ENCODE measurements around the gene MAPK12. TPM values are rescaled to one million over a fixed set of nuclear protein-coding genes. Genes with fewer than 3 reads are reported as not detected.

MAPK12 gene
- total RNA-seq, 2 donors from 2014 or later = 8.9 to 10.4 TPM

GRCh38 chr22:50268655-50269113 lies 7.2 kb upstream of the MAPK12 start:
- H3K4me1 ChIP-seq (ENCODE audit: control insufficient read depth in 1 of 2, low read depth in 2 of 2) = peaks cover 32 to 47% of the 10 kb centered on the region in 2 donors
- no peaks in the 10 kb centered on the region for H3K27me3 ChIP-seq (replicated peaks; ENCODE audit: insufficient read depth)
- no peak for ATAC-seq (ENCODE audit: insufficient number of reproducible peaks, low FRiP score, low read depth)
- DNase-seq (ENCODE audit: low spot score) = no peak
- no peak overlapping the region for H3K4me3 ChIP-seq
- H3K9me3 ChIP-seq = no peaks in the 10 kb centered on the region
- no peak for TF ChIP-seq CTCF (IDR thresholded peaks at IDR 0.05)
- H3K36me3 ChIP-seq = no peaks in the 10 kb centered on the region
- no peak overlapping the region for H3K27ac ChIP-seq

GRCh38 chr22:50267591-50268390 lies 6.3 kb upstream of the MAPK12 start:
- Histone ChIP-seq H3K9me3 (no peaks in the 10 kb centered on the region), H3K27me3 (replicated peaks; ENCODE audit: insufficient read depth) (no peaks in the 10 kb centered on the region), H3K4me1 (ENCODE audit: control insufficient read depth in 1 of 2, low read depth in 2 of 2) (peaks cover 32 to 47% of the 10 kb centered on the region in 2 donors), H3K27ac (no peak overlapping the region), H3K4me3 (peak overlapping the region; percentile 65), H3K36me3 (no peaks in the 10 kb centered on the region)
- no peak for DNase-seq (ENCODE audit: low spot score)
- no peak for ATAC-seq (ENCODE audit: insufficient number of reproducible peaks, low FRiP score, low read depth)
- TF ChIP-seq CTCF (IDR thresholded peaks at IDR 0.05) = peak; percentile 28

GRCh38 chr22:50266994-50267393 lies 5.5 kb upstream of the MAPK12 start:
- Histone ChIP-seq H3K4me3 (peak overlapping the region; percentile 65), H3K27me3 (replicated peaks; ENCODE audit: insufficient read depth) (peaks cover 7% of the 10 kb centered on the region), H3K9me3 (no peaks in the 10 kb centered on the region), H3K4me1 (ENCODE audit: control insufficient read depth in 1 of 2, low read depth in 2 of 2) (peaks cover 34 to 47% of the 10 kb centered on the region in 2 donors), H3K36me3 (no peaks in the 10 kb centered on the region), H3K27ac (no peak overlapping the region)
- TF ChIP-seq CTCF (IDR thresholded peaks at IDR 0.05) = no peak
- ATAC-seq (ENCODE audit: insufficient number of reproducible peaks, low FRiP score, low read depth) (no peak), DNase-seq (ENCODE audit: low spot score) (no peak)

- TF ChIP-seq CTCF (IDR thresholded peaks at IDR 0.05) = no peak
- peaks cover 28 to 40% of the 10 kb centered on the region in 2 donors for H3K4me1 ChIP-seq (ENCODE audit: control insufficient read depth in 1 of 2, low read depth in 2 of 2)
- no peak overlapping the region for H3K4me3 ChIP-seq
- H3K36me3 ChIP-seq = no peaks in the 10 kb centered on the region
- peaks cover 7% of the 10 kb centered on the region for H3K27me3 ChIP-seq (replicated peaks; ENCODE audit: insufficient read depth)
- no peak for DNase-seq (ENCODE audit: low spot score)
- no peaks in the 10 kb centered on the region for H3K9me3 ChIP-seq
- no peak for ATAC-seq (ENCODE audit: insufficient number of reproducible peaks, low FRiP score, low read depth)
- H3K27ac ChIP-seq = no peak overlapping the region
Observed at GRCh38 chr22:50264946-50265669, 3.6 kb upstream of the MAPK12 start.

- no peak overlapping the region for H3K4me3 ChIP-seq
- H3K9me3 ChIP-seq = no peaks in the 10 kb centered on the region
- TF ChIP-seq CTCF (IDR thresholded peaks at IDR 0.05) = no peak
- H3K27ac ChIP-seq = no peak overlapping the region
- peaks cover 23 to 33% of the 10 kb centered on the region in 2 donors for H3K4me1 ChIP-seq (ENCODE audit: control insufficient read depth in 1 of 2, low read depth in 2 of 2)
- peaks cover 7% of the 10 kb centered on the region for H3K27me3 ChIP-seq (replicated peaks; ENCODE audit: insufficient read depth)
- no peak for DNase-seq (ENCODE audit: low spot score)
- no peaks in the 10 kb centered on the region for H3K36me3 ChIP-seq
- ATAC-seq (ENCODE audit: insufficient number of reproducible peaks, low FRiP score, low read depth) = no peak
Observed at GRCh38 chr22:50264104-50264745, 2.7 kb upstream of the MAPK12 start.

All from thoracic aorta (tissue), 2 donors.